Measurements from ENCODE around the gene ARAP2.

Gene ARAP2

GRCh38 chr4:36264207-36264826 is 20.0 kb upstream of the ARAP2 start:
- no peak for DNase-seq

GRCh38 chr4:36260731-36261130 is 16.4 kb upstream of the ARAP2 start:
- no peak for DNase-seq

GRCh38 chr4:36256398-36256891 is 12.1 kb upstream of the ARAP2 start:
- no peak for DNase-seq

- peak; percentile 54 for DNase-seq
Observed at GRCh38 chr4:36255577-36255976, 11.3 kb upstream of the ARAP2 start.

- DNase-seq = no peak
Observed at GRCh38 chr4:36254371-36254770, 10.1 kb upstream of the ARAP2 start.

- no peak for DNase-seq
Observed at GRCh38 chr4:36251983-36252382, 7.7 kb upstream of the ARAP2 start.

- DNase-seq = no peak
Observed at GRCh38 chr4:36249610-36250009, 5.3 kb upstream of the ARAP2 start.

GRCh38 chr4:36243355-36244256 is 708 bp downstream of the ARAP2 start:
- DNase-seq = peak; percentile 50

GRCh38 chr4:36242629-36243354 is 1.5 kb downstream of the ARAP2 start:
- no peak for DNase-seq

GRCh38 chr4:36241771-36242170 is 2.5 kb downstream of the ARAP2 start:
- no peak for DNase-seq

GRCh38 chr4:36237366-36238313 is 6.7 kb downstream of the ARAP2 start:
- no peak for DNase-seq

GRCh38 chr4:36236159-36236558 is 8.2 kb downstream of the ARAP2 start:
- no peak for DNase-seq

GRCh38 chr4:36235306-36235705 is 9.0 kb downstream of the ARAP2 start:
- DNase-seq = no peak

GRCh38 chr4:36233567-36234266 is 10.6 kb downstream of the ARAP2 start:
- no peak for DNase-seq

GRCh38 chr4:36230534-36230933 is 13.8 kb downstream of the ARAP2 start:
- DNase-seq = no peak

GRCh38 chr4:36227913-36228312 is 16.4 kb downstream of the ARAP2 start:
- no peak for DNase-seq

- no peak for DNase-seq
Observed at GRCh38 chr4:36226430-36227227, 17.7 kb downstream of the ARAP2 start.

GRCh38 chr4:36224972-36225903 is 19.1 kb downstream of the ARAP2 start:
- no peak for DNase-seq

- no peak for DNase-seq
Observed at GRCh38 chr4:36222702-36223101, 21.6 kb downstream of the ARAP2 start.

GRCh38 chr4:36220776-36221175 is 23.5 kb downstream of the ARAP2 start:
- no peak for DNase-seq

All from stimulated activated CD4-positive, alpha-beta T cell treated with anti-CD3 and anti-CD28 coated beads, Interleukin-1b, Interleukin-23, amount 100 ng/mL, for 48 hours (primary cell).